DMS79 (cell line): ENCODE measurements around the gene PRKAR1B.
"Not testable (repeated sequence)": the region's sequence is repeated elsewhere in the genome, so short reads cannot be mapped to it uniquely, and the experiment has no call there.

Experiments
- DNase-seq: peaks from one replicate; lab custom pipeline; 2025; lab: John Stamatoyannopoulos, UW

Gene PRKAR1B

GRCh38 chr7:668139-668931 lies 58.7 kb downstream of the PRKAR1B start:
- no peak for DNase-seq

DNA sequence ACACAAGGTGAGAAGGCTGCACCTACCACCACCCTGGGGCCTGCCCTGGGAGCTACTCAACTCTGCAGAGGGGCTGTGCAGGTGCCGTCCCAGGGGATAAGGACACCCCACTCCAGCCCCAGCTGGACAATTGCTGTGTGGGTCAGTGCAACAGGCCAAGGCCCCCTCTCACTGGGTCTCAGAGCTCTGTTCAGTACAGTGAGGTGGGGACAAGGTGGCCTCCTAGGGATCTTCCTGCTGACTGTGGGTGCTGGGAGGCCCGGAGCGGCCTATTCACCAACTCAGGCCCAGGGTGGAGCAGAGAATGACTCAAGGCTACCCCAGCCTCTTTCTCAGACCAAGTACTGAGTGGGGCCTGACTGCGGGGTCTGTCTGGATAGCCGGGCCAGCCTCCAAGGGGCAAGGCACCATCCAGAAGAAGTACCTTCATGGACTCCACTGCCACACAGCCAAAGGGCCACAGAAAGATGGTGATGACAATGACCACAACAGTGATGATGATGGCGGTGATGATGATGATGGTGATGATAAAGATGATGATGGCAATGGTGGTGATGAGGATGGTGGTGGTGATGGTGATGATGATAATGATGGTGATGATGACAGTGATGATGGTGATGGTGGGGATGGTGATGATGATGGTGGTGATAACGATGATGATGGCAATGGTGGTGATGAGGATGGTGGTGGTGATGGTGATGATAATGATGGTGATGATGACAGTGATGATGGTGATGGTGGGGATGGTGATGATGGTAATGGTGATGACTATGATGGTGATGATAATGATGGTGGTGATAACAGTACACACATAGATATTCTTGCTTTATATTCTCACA lies 60.4 kb downstream of the PRKAR1B start:
- DNase-seq, result no peak

GRCh38 chr7:665736-666453 lies 61.2 kb downstream of the PRKAR1B start:
- DNase-seq, result no peak

DNA sequence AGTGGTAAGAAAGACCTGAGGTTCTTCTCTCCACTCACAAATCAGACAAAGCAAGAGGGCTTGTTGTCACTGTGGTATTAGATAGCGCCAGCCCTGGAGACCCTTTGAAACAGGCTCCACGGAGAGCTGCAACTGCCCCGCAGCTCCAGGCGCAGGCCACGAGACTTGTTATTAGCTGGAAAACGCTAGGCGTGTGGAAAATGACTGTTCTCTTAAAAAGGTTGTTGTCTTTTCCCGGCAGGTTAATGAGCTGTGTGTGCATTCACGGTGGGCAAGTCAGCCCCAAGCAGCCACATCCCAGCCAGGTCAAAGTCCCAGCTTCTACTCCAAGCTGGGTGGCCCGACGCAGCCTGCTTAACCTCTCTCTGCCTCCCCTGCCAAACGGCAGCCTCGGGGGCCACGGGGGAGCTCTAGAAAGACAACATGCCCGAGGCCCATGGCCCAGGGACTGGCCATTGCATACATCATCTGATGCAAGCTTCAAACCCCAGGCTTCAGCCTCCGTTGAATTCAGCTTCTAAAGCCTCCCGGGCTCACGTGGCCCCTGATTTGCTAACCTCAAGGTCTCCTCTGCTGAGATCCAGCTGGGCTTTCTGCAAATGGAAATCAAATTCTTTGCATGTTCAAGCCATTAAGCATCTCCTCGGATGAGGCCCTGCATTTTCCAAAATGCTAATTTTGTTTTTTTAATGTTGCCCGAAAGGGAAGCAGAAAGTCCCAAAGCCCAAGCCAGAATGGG lies 61.9 kb downstream of the PRKAR1B start:
- DNase-seq, result no peak

DNA sequence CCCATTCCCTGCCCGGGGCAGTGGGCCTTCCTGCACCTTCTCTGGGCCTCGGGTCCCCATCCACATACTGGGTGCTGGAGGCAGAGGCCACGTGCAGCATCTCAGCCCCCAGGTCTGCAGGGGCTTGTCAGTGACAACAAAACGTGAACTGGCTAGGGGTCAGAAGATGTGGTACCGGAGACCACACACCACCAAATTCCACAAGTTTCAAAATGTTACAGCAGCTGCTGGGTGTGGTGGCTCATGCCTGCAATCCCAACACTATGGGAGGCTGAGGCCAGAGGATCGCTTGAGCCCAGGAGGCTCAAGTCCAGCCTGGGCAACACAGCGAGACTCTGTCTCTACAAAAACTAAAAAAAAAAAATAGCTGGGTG lies 62.7 kb downstream of the PRKAR1B start:
- DNase-seq, result no peak

DNA sequence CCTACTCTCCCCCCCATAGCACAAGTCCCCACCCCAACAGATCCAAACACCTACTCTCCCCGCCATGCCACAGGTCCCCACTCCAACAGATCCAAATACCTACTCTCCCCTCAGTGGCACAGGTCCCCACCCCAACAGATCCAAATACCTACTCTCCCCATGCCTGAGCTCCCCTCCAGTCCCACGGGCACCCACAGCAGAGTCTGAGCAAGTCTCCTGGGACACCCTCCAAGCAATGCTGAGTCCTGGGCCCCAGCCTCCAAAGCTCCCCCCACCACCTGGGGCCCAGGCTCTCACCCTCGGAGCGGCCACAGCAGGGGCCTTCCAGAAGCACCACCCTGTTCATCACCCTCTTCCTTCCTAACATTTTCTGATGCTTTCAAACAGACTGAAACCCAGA lies 64.5 kb downstream of the PRKAR1B start:
- no peak for DNase-seq

DNA sequence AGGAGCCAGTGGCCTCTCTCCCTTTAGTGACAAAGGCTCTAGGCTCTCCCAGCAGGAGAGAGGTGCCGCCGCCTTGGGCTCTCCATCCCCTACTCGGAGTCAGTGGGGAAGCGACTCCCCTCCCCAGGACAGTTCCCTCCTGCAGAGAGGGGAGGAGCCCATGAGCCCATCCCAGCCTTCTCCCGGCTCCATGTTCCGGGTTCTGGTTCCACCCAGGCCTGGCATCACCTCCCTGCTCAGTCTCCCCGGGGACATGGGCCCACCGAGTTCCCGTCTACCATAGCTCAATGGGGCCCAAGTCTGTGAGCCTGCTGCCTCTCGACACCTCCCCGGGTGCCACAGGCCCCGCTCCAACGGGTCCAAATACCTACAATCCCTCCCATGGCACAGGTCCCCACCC lies 67.1 kb downstream of the PRKAR1B start:
- DNase-seq, result no peak

- DNase-seq, result no peak
Measured at GRCh38 chr7:659306-659847, 67.7 kb downstream of the PRKAR1B start.

GRCh38 chr7:657565-658119 lies 69.4 kb downstream of the PRKAR1B start:
- no peak for DNase-seq

- not testable (repeated sequence) for DNase-seq
Measured at GRCh38 chr7:657010-657409, 70.1 kb downstream of the PRKAR1B start.

GRCh38 chr7:655758-656157 lies 71.3 kb downstream of the PRKAR1B start:
- no peak for DNase-seq

DNA sequence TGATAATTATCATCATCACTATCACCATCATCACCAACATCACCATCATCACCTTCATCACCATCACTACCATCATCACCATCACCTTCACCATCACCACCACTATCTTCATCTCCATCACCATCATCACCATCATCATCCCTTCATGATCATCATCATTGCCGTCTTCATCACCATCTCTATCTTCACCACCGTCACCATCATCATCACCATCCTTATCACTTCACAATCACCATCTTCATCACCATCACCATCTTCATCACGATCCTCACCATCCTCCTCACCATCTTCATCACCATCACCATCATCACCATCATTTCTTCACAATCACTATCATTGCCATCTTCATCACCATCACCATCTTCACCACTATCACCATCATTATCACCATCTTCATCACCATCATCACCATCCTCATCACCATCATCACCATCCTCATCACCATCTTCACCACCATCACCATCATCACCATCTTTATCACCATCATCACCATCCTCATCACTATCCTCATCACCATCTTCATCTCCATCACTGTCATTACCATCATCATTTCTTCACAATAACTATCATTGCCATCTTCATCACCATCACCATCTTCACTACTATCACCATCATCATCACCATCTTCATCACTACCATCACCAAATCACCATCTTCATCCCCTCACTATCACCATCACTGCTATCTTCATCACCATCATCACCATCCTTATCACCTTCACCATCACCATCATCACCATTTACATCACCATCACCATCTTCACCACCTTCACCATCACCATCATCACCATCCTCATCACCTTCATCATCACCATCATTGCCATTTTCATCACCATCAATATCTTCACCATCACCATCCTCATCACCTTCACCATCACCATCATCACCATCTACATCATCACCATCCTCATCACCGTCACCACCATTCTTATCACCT lies 73.0 kb downstream of the PRKAR1B start:
- no peak for DNase-seq

- DNase-seq, result no peak
Measured at GRCh38 chr7:652881-653280, 74.2 kb downstream of the PRKAR1B start.

DNA sequence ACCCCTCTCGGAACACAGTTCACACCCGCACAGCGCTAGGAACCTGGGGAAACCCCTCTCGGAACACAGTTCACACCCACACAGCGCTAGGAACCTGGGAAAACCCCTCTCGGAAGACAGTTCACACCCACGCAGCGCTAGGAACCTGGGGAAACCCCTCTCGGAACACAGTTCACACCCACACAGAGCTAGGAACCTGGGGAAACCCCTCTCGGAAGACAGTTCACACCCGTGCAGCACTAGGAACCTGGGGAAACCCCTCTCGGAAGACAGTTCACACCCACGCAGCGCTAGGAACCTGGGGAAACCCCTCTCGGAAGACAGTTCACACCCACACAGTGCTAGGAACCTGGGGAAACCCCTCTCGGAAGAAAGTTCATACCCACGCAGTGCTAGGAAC lies 74.9 kb downstream of the PRKAR1B start:
- not testable (repeated sequence) for DNase-seq

- DNase-seq, result no peak
Measured at GRCh38 chr7:651032-651728, 75.9 kb downstream of the PRKAR1B start.

GRCh38 chr7:650339-651031 lies 76.6 kb downstream of the PRKAR1B start:
- no peak for DNase-seq

DNA sequence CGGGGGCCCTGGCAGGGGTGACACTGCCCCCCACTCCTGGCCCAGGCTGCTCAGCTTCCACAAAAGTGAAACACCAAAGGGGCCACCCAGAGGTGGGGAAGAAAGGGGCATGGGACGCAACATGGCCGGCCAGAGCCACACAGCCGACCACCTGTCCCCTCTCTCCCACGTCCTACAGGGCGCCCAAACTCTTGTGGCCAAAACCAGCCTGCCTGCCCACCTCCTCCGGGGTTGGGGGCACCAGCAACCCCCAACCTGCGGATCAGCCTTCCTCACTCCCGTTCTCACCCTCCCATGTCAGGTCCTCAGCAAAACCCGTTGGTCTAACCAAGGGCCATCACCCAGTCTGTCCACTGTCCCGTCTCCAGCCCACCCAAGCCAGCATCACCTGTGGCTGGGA lies 80.1 kb downstream of the PRKAR1B start:
- DNase-seq, result no peak

DNA sequence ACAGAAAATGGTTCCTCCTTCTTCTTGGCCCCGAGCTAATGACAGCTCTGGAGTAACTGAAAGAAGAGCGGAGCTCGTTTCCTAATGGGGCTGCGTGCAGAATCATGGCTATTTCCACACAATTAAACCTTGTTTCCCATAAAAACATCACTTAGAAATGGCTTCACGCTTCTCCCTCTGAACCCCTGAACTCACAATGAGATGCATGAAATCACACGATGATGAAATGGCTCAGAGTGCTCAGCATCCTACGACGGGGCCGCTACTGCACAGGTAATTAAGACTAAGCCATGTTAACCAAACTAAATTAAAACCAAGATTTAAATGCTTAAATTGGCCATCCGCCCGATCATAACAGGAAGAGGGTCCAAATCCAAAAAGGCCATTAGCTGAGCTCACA lies 80.6 kb downstream of the PRKAR1B start:
- DNase-seq, result peak; percentile 33

DNA sequence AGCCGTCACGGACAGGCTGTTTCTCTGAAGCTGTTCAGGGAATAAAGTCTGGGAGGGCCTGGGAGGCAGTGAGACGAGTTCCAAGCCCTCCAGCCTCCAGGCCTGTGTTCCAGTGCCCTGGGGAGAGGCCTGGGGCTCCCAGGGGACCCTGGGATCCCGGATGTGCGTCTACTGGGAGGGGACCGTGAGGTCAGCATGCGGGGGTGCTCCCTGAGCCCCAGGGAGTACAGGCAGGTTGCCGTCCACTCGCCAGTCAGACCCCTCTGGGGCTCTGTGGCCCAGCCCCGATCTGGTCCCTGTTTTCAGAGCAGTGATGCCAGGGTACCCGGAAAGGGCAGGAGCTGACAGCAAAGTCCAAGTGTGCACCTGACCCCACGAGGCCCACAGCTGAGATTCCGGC lies 81.5 kb downstream of the PRKAR1B start:
- DNase-seq, result no peak
